H1 (cell line): ENCODE results near the gene CHD1L. TPM values are rescaled to one million over a fixed set of nuclear protein-coding genes. Genes with fewer than 3 reads are reported as not detected.
A peak's percentile ranks its signal among the peaks of the same experiment; 100 is the strongest.

Source experiments
- CTCF ChIA-PET: fragments of 300-600 bp; sonication (Branson Sonifier 250); formaldehyde crosslinking; loops from one replicate; lab custom pipeline; 2021; ENCODE audit not compliant: partially characterized antibody; lab: Charles Lee
- POLR2A ChIA-PET: fragments of 300-600 bp; sonication (Branson Sonifier 250); formaldehyde crosslinking; loops from one replicate; lab custom pipeline; 2021; ENCODE audit warnings: inconsistent platforms; ENCODE audit not compliant: partially characterized antibody; lab: Charles Lee
- DNase-seq, 2 experiments: peaks; one replicate each; pipeline versions ENCODE4 v3.0.0 to v3.0.0-alpha.2; 2010 to 2022; ENCODE audit warnings: low spot score in 2 of 2, low read depth in 1 of 2, mixed read lengths in 1 of 2
- FAIRE-seq: peaks from 2 replicates; lab custom pipeline; 2011; peaks lifted over from hg19 to GRCh38; lab: Jason Lieb, UNC
- H2AFZ ChIP-seq: 2 replicates; pipeline ENCODE4 v1.8.1; 2012; ENCODE audit warnings: low read length, inconsistent platforms
- H2AK5ac ChIP-seq: 2 replicates; pipeline ENCODE4 v1.6.1; 2013; ENCODE audit warnings: low read depth, low read length
- H2BK120ac ChIP-seq: replicated peaks from 2 replicates; pipeline ENCODE3; 2013; ENCODE audit warnings: low read depth, low read length, inconsistent platforms
- H2BK12ac ChIP-seq: 2 replicates; pipeline ENCODE4 v1.6.1; 2013; ENCODE audit warnings: low read depth, low read length
- H2BK15ac ChIP-seq: 2 replicates; pipeline ENCODE4 v1.6.1; 2013; ENCODE audit warnings: low read length
- H2BK20ac ChIP-seq: 2 replicates; pipeline ENCODE4 v1.6.1; 2013; ENCODE audit warnings: low read length
- H2BK5ac ChIP-seq: 2 replicates; pipeline ENCODE4 v1.6.1; 2013; ENCODE audit warnings: low read depth, low read length
- H3K14ac ChIP-seq: 2 replicates; pipeline ENCODE4 v1.6.1; 2013; ENCODE audit warnings: inconsistent platforms; ENCODE audit not compliant: insufficient read length
- H3K18ac ChIP-seq: 2 replicates; pipeline ENCODE4 v1.6.1; 2013; ENCODE audit warnings: low read length; ENCODE audit errors: extremely low read depth
- H3K23ac ChIP-seq: 2 replicates; pipeline ENCODE4 v1.6.1; 2013; ENCODE audit warnings: inconsistent platforms; ENCODE audit not compliant: insufficient read length
- H3K23me2 ChIP-seq: 2 replicates; pipeline ENCODE4 v1.6.1; 2013; ENCODE audit warnings: low read depth, low read length
- H3K27ac ChIP-seq: 2 replicates; pipeline ENCODE4 v1.6.1; 2011; ENCODE audit warnings: low read depth, low read length, inconsistent platforms
- H3K27me3 ChIP-seq, 4 experiments: replicated peaks in 1 of 4; 1 replicate in 1 of 4; 2 replicates in 3 of 4; pipeline versions ENCODE4 v1.6.1 to v1.8.1; 2011 to 2013; ENCODE audit warnings: low read length in 3 of 4, mild to moderate bottlenecking in 3 of 4, inconsistent platforms in 2 of 4, mixed read lengths in 2 of 4, moderate library complexity in 1 of 4; ENCODE audit not compliant: control insufficient read depth in 3 of 4, insufficient read depth in 3 of 4; ENCODE audit errors: extremely low read depth in 1 of 4
- H3K36me3 ChIP-seq, 4 experiments: 2 replicates each; pipeline versions ENCODE4 v1.6.1 to v1.8.1; 2011 to 2013; ENCODE audit warnings: mild to moderate bottlenecking in 4 of 4, low read length in 3 of 4, moderate library complexity in 2 of 4, control low read depth in 1 of 4, inconsistent platforms in 1 of 4; ENCODE audit not compliant: insufficient read depth in 4 of 4, control insufficient read depth in 2 of 4
- H3K4ac ChIP-seq: replicated peaks from 2 replicates; pipeline ENCODE3; 2013; ENCODE audit warnings: low read length, low read depth, mixed read lengths, inconsistent platforms; ENCODE audit not compliant: insufficient read length
- H3K4me1 ChIP-seq, 4 experiments: replicated peaks in 1 of 4; 1 replicate in 1 of 4; 2 replicates in 3 of 4; pipeline versions ENCODE4 v1.6.1 to v1.8.1; 2011 to 2013; ENCODE audit warnings: low read length in 3 of 4, inconsistent platforms in 2 of 4, mixed read lengths in 1 of 4; ENCODE audit not compliant: insufficient read depth in 4 of 4, control insufficient read depth in 3 of 4
- H3K4me2 ChIP-seq, 2 experiments: 2 replicates each; pipeline versions ENCODE4 v1.6.1 to v1.8.1; 2011 to 2013; ENCODE audit warnings: low read depth in 2 of 2, low read length in 2 of 2, control low read depth in 1 of 2, inconsistent platforms in 1 of 2, mild to moderate bottlenecking in 1 of 2; ENCODE audit not compliant: insufficient read depth in 1 of 2
- H3K4me3 ChIP-seq, 4 experiments: fragments of 200-600, 300-600 bp in 1 of 4; sonication (generic), shearing (Covaris generic), sonication (Bioruptor Twin) in 1 of 4; 2 replicates each; pipeline versions ENCODE4 v1.5.1 to v1.8.1; 2011 to 2016; ENCODE audit warnings: low read length in 4 of 4, low read depth in 3 of 4, control low read depth in 2 of 4, inconsistent platforms in 2 of 4, mild to moderate bottlenecking in 2 of 4, mixed read lengths in 1 of 4, moderate library complexity in 1 of 4; ENCODE audit not compliant: insufficient read depth in 2 of 4; ENCODE audit errors: extremely low read depth in 1 of 4
- H3K56ac ChIP-seq: replicated peaks from 2 replicates; pipeline ENCODE3; 2013; ENCODE audit warnings: low read depth, mild to moderate bottlenecking, mixed read lengths, low read length, inconsistent platforms; ENCODE audit not compliant: insufficient read length
- H3K79me1 ChIP-seq: 2 replicates; pipeline ENCODE4 v1.6.1; 2013; ENCODE audit warnings: low read depth, low read length, control low read depth
- H3K79me2 ChIP-seq, 2 experiments: 2 replicates each; pipeline versions ENCODE4 v1.6.1 to v1.8.1; 2012 to 2013; ENCODE audit warnings: low read length in 2 of 2, mild to moderate bottlenecking in 2 of 2, inconsistent platforms in 1 of 2; ENCODE audit not compliant: insufficient read depth in 2 of 2, control insufficient read depth in 1 of 2
- H3K9ac ChIP-seq, 4 experiments: replicated peaks in 1 of 4; 1 replicate in 1 of 4; 2 replicates in 3 of 4; pipeline versions ENCODE4 v1.6.1 to v1.8.1; 2011 to 2013; ENCODE audit warnings: low read depth in 3 of 4, low read length in 3 of 4, control low read depth in 2 of 4, mild to moderate bottlenecking in 2 of 4, moderate library complexity in 2 of 4, inconsistent platforms in 1 of 4; ENCODE audit errors: extremely low read depth in 1 of 4
- H3K9me3 ChIP-seq, 2 experiments: 2 replicates each; pipeline versions ENCODE4 v1.6.1 to v1.8.1; 2012 to 2013; ENCODE audit warnings: mild to moderate bottlenecking in 2 of 2, moderate library complexity in 2 of 2, control low read depth in 1 of 2, inconsistent platforms in 1 of 2, low read depth in 1 of 2, low read length in 1 of 2, mixed read lengths in 1 of 2; ENCODE audit not compliant: insufficient read depth in 2 of 2
- H4K20me1 ChIP-seq, 2 experiments: replicated peaks in 1 of 2; 2 replicates each; pipeline versions ENCODE3 to v1.8.1; 2011 to 2013; ENCODE audit warnings: inconsistent platforms in 2 of 2, low read length in 2 of 2, mild to moderate bottlenecking in 1 of 2; ENCODE audit not compliant: insufficient read depth in 2 of 2, control insufficient read depth in 1 of 2
- H4K5ac ChIP-seq: 2 replicates; pipeline ENCODE4 v1.6.1; 2013; ENCODE audit warnings: low read length, low read depth, mixed read lengths, inconsistent platforms; ENCODE audit not compliant: insufficient read length
- H4K8ac ChIP-seq: 2 replicates; pipeline ENCODE4 v1.8.0; 2013; ENCODE audit warnings: mild to moderate bottlenecking, moderate library complexity, low read length, inconsistent platforms; ENCODE audit not compliant: insufficient read depth; ENCODE audit errors: extremely low read depth
- H4K91ac ChIP-seq: replicated peaks from 2 replicates; pipeline ENCODE3; 2013; ENCODE audit warnings: low read length, mixed read lengths, inconsistent platforms; ENCODE audit not compliant: insufficient read length
- CHD1 ChIP-seq: IDR thresholded peaks from 2 replicates; pipeline ENCODE4 v1.6.1; 2012; ENCODE audit warnings: low read depth, low read length, improper control_type of control experiment
- GABPA ChIP-seq: IDR thresholded peaks from 2 replicates; pipeline ENCODE4 v1.6.1; 2011; ENCODE audit warnings: mild to moderate bottlenecking, low read length, moderate library complexity, borderline replicate concordance; ENCODE audit not compliant: insufficient read depth
- KDM4A ChIP-seq: IDR thresholded peaks from one replicate; pipeline ENCODE4 v1.7.1; 2012; ENCODE audit warnings: low read depth, mild to moderate bottlenecking, moderate library complexity, low read length, inconsistent platforms; ENCODE audit not compliant: severe bottlenecking
- RAD21 ChIP-seq, 2 experiments: IDR thresholded peaks in 1 of 2; conservative IDR thresholded peaks in 1 of 2; 2 replicates each; pipeline ENCODE4 v1.6.1; 2011; ENCODE audit warnings: low read depth in 2 of 2, low read length in 2 of 2, improper control_type of control experiment in 1 of 2, inconsistent platforms in 1 of 2, mild to moderate bottlenecking in 1 of 2, moderate library complexity in 1 of 2
- RNF2 ChIP-seq: fragments of 200-900, 300-1000 bp; sonication (generic); IDR thresholded peaks from 2 replicates; pipeline ENCODE4 v1.7.1; 2016; ENCODE audit warnings: borderline replicate concordance, low read depth, mild to moderate bottlenecking, antibody characterized with exemption, low read length; ENCODE audit not compliant: poor library complexity, severe bottlenecking; ENCODE audit errors: missing control alignments
- SP1 ChIP-seq: IDR thresholded peaks from 2 replicates; pipeline ENCODE4 v1.6.1; 2011; ENCODE audit warnings: low read depth, low read length
- ZNF274 ChIP-seq: IDR thresholded peaks from 2 replicates; pipeline ENCODE4 v1.7.0; 2012; ENCODE audit warnings: low read length, borderline replicate concordance; ENCODE audit errors: extremely low read depth
- WGBS, 2 experiments: shearing (Covaris generic) in 1 of 2; methylation state at CpG; one replicate each; pipeline versions ENCODE4 v1.1.6 to v1.1.7; 2013 to 2015; ENCODE audit warnings: low lambda C conversion rate in 2 of 2, mixed read lengths in 2 of 2, inconsistent platforms in 1 of 2, low coverage in 1 of 2, missing lambda C conversion rate in 1 of 2; ENCODE audit not compliant: insufficient replicate concordance in 2 of 2, insufficient coverage in 1 of 2, insufficient read length in 1 of 2; ENCODE audit errors: extremely low coverage in 1 of 2, missing lambda C conversion rate in 1 of 2; 5-methylcytosine and 5-hydroxymethylcytosine counted together
- polyA plus RNA-seq, 7 experiments: library from polyadenylated mRNA; depleted of rRNA in 3 of 7; stranded (reverse) in 5 of 7; unstranded in 2 of 7; fragments of >200 nt in 5 of 7; fragments of 200-250 nt in 2 of 7; gene quantifications; 1 replicate in 5 of 7; 2 replicates in 1 of 7; 4 replicates in 1 of 7; pipeline versions ENCODE4 v1.2.1 to v1.2.3, GENCODE V29; 2011 to 2013; ENCODE audit warnings: missing spikeins in 2 of 7, mixed read lengths in 2 of 7
- total RNA-seq: library from RNA; stranded (reverse); fragmentation: NEBNext Ultra II Directional; extraction: Animal tissue kit (Norgen Biotek cat#: 25700); gene quantifications from 2 replicates; pipeline ENCODE4 v1.2.1, GENCODE V29; 2021
- TF ChIP-seq, protein P1 (sequence below): IDR thresholded peaks from 2 replicates; pipeline ENCODE4 v1.6.1; 2012; ENCODE audit warnings: inconsistent platforms

The CHD1L gene
- total and polyA plus RNA-seq, 2 of the 8 experiments (the other 6 are each of a cell fraction or from before 2014, with no cell fraction given), result 20.2 to 51.2 TPM

GRCh38 chr1:147238925-147239820 is 3.3 kb upstream of the CHD1L start:
- POLR2A ChIA-PET, result interaction anchor here (1.1 to 3.4 kb wide), 3 partner anchors 66 to 155 kb away, joined by 5 to 19 read pairs (median 6); partner anchors contain the start of gene PRKAB2
- 91% methylated on average over 11 of the region's 11 CpGs; no CpG with 5 or more reads in 1 of the 2 experiments for WGBS, 2 experiments
- H4K5ac ChIP-seq, result no peak overlapping the region
- no peak overlapping the region for H2AFZ ChIP-seq
- H3K36me3 ChIP-seq, result no peaks in the 10 kb centered on the region
- no peaks in the 10 kb centered on the region for H3K79me1 ChIP-seq
- no peaks in the 10 kb centered on the region for H3K27me3 ChIP-seq
- no peak overlapping the region for H3K9ac ChIP-seq
- H2BK5ac ChIP-seq, result no peak overlapping the region; the same call in 1 of the 2 replicates
- H3K14ac ChIP-seq, result no peak overlapping the region
- no peak overlapping the region for H3K4me3 ChIP-seq
- peak overlapping the region; percentile 60; the same call in 1 of the 2 replicates for H2BK12ac ChIP-seq
- H3K27ac ChIP-seq, result no peak overlapping the region
- H2BK20ac ChIP-seq, result no peak overlapping the region
- CTCF ChIA-PET, result interaction anchor here (0.5 kb wide), 1 partner anchor 146 kb away, joined by 3 read pairs; no protein-coding TSS in a partner anchor
- no peak overlapping the region for H3K56ac ChIP-seq
- no peak for FAIRE-seq
- no peak overlapping the region for H4K91ac ChIP-seq
- H2BK120ac ChIP-seq, result no peak overlapping the region
- DNase-seq, result no peak
- peaks cover 4% of the 10 kb centered on the region for H3K23me2 ChIP-seq
- H3K4me2 ChIP-seq, result no peak overlapping the region
- no peak overlapping the region for H2AK5ac ChIP-seq
- H3K4me1 ChIP-seq, result peaks cover 0 to 10% (median 2%) of the 10 kb centered on the region in 4 experiments; a peak in 3 of 7 replicates
- H3K9me3 ChIP-seq, result peaks cover 9 to 18% of the 10 kb centered on the region in 2 experiments
- no peaks in the 10 kb centered on the region for H4K20me1 ChIP-seq
- H3K4ac ChIP-seq, result no peak overlapping the region
- peaks cover 0 to 11% of the 10 kb centered on the region in 2 experiments; a peak in 3 of 4 replicates for H3K79me2 ChIP-seq
- no peak overlapping the region for H4K8ac ChIP-seq
- no peak overlapping the region for H3K23ac ChIP-seq
- no peak overlapping the region for H2BK15ac ChIP-seq
- H3K18ac ChIP-seq, result no peak overlapping the region
- TF ChIP-seq KDM4A (no peak), RAD21 (IDR thresholded peaks at IDR 0.05 in 1 of 2, conservative IDR thresholded peaks at IDR 0.05 in 1 of 2; ENCODE audit: low read depth in 2 of 2, low read length in 2 of 2) (no peak), RNF2 (no peak), GABPA (no peak), SP1 (no peak), CHD1 (no peak), ZNF274 (no peak)
- TF ChIP-seq, protein P1, sequence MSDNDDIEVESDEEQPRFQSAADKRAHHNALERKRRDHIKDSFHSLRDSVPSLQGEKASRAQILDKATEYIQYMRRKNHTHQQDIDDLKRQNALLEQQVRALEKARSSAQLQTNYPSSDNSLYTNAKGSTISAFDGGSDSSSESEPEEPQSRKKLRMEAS, result no peak
